ENCODE data around the gene DCAKD. TPM values are rescaled to one million over a fixed set of nuclear protein-coding genes. Genes with fewer than 3 reads are reported as not detected.

DCAKD gene
- total RNA-seq, 1 donor from 2014 or later: 25.4 TPM

DNA sequence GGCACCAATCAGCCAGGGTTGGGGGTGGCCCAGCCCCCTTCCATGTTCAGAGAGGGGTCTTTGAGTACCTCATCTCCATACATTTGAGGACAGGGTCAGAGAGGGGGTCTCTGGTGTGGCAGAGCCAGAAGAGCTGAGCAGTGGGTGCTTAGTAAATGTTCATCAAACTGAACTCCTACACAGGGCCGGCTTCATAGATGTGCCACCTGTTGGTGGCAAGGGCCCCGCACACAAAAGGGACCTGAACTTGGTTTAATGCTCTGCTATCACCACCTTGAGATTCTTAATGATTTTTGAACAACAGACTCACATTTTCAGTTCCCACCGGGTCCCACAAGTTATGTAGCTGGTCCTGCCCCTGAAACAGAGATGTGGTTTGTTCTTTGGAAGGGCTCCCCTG, 74.4 kb downstream of the DCAKD start:
- Mint-ChIP-seq H3K4me1 (peaks cover 6% of the 10 kb centered on the region), H3K36me3 (ENCODE audit: low read depth) (no peaks in the 10 kb centered on the region), H3K27ac (no peak overlapping the region), H3K27me3 (peaks cover 38% of the 10 kb centered on the region), H3K9me3 (no peaks in the 10 kb centered on the region), H3K4me3 (no peak overlapping the region)
- intact Hi-C loops (cut with micrococcal nuclease): no loop called here
- DNase-seq: no peak

GRCh38 chr17:44976206-44976605, 75.2 kb downstream of the DCAKD start:
- intact Hi-C loops (cut with micrococcal nuclease): no loop called here
- no peak for DNase-seq
- H3K27ac Mint-ChIP-seq: no peak overlapping the region
- peaks cover 12% of the 10 kb centered on the region for H3K4me1 Mint-ChIP-seq
- no peaks in the 10 kb centered on the region for H3K36me3 Mint-ChIP-seq (ENCODE audit: low read depth)
- no peaks in the 10 kb centered on the region for H3K9me3 Mint-ChIP-seq
- no peak overlapping the region for H3K4me3 Mint-ChIP-seq
- H3K27me3 Mint-ChIP-seq: peaks cover 39% of the 10 kb centered on the region

Other genes with a start within 250 kb of the DCAKD start
- gene GJC1, start 221.3 kb downstream of the DCAKD start, total RNA-seq: 6.1 and 7.5 TPM in 2 replicates
- gene HIGD1B, start 203.7 kb downstream of the DCAKD start, total RNA-seq: not detected in 2 replicates
- gene EFTUD2, start 152.2 kb downstream of the DCAKD start, total RNA-seq: 244 and 262 TPM in 2 replicates
- gene GFAP, start 136.1 kb downstream of the DCAKD start, total RNA-seq: not detected in 2 replicates
- gene KIF18B, start 103.9 kb downstream of the DCAKD start, total RNA-seq: 42.1 and 42.7 TPM in 2 replicates
- gene C1QL1, start 83.3 kb downstream of the DCAKD start, total RNA-seq: 0.21 and 0.42 TPM in 2 replicates
- 176 and 182 TPM in 2 replicates for gene NMT1, start 9.7 kb upstream of the DCAKD start, total RNA-seq
- gene PLCD3, start 80.9 kb upstream of the DCAKD start, total RNA-seq: 4.9 and 5.8 TPM in 2 replicates
- 13.5 and 14.7 TPM in 2 replicates for gene ACBD4, start 84.1 kb upstream of the DCAKD start, total RNA-seq
- gene HEXIM1, start 96.8 kb upstream of the DCAKD start, total RNA-seq: 47.3 and 48.0 TPM in 2 replicates
- 6.7 and 7.0 TPM in 2 replicates for gene HEXIM2, start 110.2 kb upstream of the DCAKD start, total RNA-seq
- 325 and 329 TPM in 2 replicates for gene FMNL1, start 170.3 kb upstream of the DCAKD start, total RNA-seq
- gene SPATA32, start 210.5 kb upstream of the DCAKD start, total RNA-seq: 0.28 and 0.40 TPM in 2 replicates

All from activated CD4-positive, alpha-beta T cell treated with anti-CD3 and anti-CD28 coated beads, Interleukin-2, amount 10 ng/mL, durations not matched to agents 24 days and 14 days (primary cell).